Measurements from ENCODE around the gene RORC. TPM values are rescaled to one million over a fixed set of nuclear protein-coding genes. Genes with fewer than 3 reads are reported as not detected.

RORC gene
- total RNA-seq, 4 donors from 2014 or later = 0.21 to 0.90 TPM; not detected in 2

DNA sequence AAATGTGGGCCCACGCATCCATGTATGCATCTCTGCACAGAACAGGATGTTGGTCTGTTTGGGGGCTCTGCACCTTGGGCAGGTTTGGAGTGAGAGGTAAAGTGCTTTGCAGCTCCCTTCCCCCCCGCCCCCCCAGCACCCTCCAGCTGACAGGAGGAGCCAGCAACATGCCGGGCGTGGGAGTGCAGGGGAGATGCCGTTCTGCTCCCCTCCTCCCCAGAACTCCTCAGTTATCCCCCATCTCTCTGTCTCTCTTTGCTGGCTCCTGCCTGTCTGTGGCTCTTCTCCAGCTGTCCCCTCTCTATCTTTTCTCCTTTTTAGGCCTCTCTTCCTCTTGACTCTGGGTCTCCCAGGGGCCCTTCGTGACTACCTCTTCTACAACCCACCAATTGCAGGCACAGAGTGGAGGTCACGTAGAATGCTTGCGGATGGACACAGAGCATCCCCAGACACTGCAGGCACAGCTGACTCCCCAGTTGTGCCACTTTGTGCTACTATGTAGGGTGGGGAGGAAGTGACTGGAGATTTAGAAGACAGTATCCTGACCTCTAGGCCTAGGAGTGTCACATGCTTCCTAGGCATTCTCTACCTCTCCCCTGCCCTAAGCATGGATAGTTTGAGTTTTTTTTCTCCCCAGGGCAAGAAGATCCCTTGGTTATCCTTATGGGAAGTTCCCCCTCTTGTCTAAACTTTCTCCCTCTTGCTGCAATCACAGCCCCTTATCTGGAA lies 1.7 kb upstream of the RORC start:
- TF ChIP-seq EP300 (IDR thresholded peaks at IDR 0.05) (no peak), POLR2A (IDR thresholded peaks at IDR 0.05) (no peak), CTCF (IDR thresholded peaks at IDR 0.05) (no peak)
- 80 to 84% methylated on average over 7 of the region's 8 CpGs for WGBS, 2 donors
- H3K27me3 ChIP-seq = peaks cover 0 to 13% of the 10 kb centered on the region in 2 donors

DNA sequence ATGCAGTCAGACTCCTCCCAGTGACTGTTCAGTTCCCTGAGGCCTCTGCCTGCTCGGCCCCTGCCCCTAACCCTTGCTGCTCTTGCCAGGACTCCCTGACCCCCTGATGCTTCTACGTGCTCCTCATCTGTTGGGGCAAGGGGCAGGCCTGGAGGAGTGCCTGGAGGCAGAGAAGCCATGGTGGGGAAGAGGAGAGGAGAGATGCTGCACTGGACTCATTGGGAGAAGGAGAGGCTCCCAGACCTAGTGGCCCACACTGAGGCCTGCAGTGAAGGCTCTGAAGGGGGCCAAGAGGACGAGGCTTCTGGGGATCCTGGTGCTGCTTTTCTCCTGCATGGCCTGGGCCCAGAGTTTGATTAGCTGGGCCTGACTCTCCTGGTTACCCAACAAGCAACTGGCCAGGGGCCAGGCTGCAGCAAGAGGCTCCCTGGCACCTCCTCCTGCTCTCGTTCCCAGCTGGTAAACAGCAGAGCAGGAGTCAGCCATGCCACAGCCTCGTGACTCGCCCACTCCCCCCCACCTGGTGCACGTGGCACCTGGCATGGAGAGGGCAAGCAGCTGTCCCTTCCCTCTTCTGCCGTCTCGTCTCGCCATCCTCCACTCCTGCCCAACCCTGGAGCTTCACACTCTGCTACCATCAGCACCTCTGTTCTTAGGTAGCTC lies 847 bp upstream of the RORC start:
- no peak for TF ChIP-seq CTCF (IDR thresholded peaks at IDR 0.05)
- TF ChIP-seq EP300 (IDR thresholded peaks at IDR 0.05) = no peak
- no peak for TF ChIP-seq POLR2A (IDR thresholded peaks at IDR 0.05)
- Histone ChIP-seq H3K4me1 (peaks cover 0 to 18% (median 0%) of the 10 kb centered on the region in 4 donors), H3K4me3 (no peak overlapping the region), H3K27me3 (peaks cover 0 to 7% of the 10 kb centered on the region in 2 donors), H3K9me3 (no peaks in the 10 kb centered on the region), H3K36me3 (no peaks in the 10 kb centered on the region), H3K27ac (no peak overlapping the region)
- no peak for DNase-seq (ENCODE audit: low spot score in 2 of 2)
- 63 to 64% methylated on average over 10 of the region's 10 CpGs for WGBS, 2 donors

More for the DNA sequence above, 1.7 kb upstream of the RORC start:
- Histone ChIP-seq H3K4me1 (peaks cover 0 to 21% (median 0%) of the 10 kb centered on the region in 4 donors), H3K27ac (no peak overlapping the region), H3K9me3 (no peaks in the 10 kb centered on the region), H3K4me3 (no peak overlapping the region), H3K36me3 (no peaks in the 10 kb centered on the region)
- DNase-seq (ENCODE audit: low spot score in 2 of 2) = no peak

DNA sequence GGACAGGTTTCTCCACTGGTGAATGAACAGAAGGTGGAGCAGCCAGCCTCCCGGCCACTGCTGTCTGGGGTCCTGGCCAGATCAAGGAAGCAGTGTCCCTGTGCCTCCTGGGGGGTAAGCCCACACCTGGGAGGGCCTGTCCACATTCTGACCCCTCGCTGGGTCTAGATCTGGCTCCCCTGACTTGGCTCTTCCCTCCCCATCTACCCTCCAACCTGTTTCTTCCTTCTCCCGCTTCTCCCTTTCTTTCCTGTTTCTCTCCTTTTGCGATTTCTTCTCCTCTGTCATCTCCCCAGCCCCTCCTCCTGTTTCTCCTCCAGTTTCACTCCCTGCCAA lies 378 bp downstream of the RORC start:
- DNase-seq (ENCODE audit: low spot score in 2 of 2) = no peak
- H3K27ac ChIP-seq = peak overlapping the region in 1 of 4 donors; percentile 43
- TF ChIP-seq CTCF (IDR thresholded peaks at IDR 0.05) = no peak
- no peak for TF ChIP-seq POLR2A (IDR thresholded peaks at IDR 0.05)
- TF ChIP-seq EP300 (IDR thresholded peaks at IDR 0.05) = no peak
- peaks cover 0 to 18% (median 0%) of the 10 kb centered on the region in 4 donors for H3K4me1 ChIP-seq
- H3K36me3 ChIP-seq = no peaks in the 10 kb centered on the region
- WGBS, 2 donors = 81 to 87% methylated on average over 4 of the region's 4 CpGs
- peaks cover 0 to 2% of the 10 kb centered on the region in 2 donors for H3K27me3 ChIP-seq
- H3K4me3 ChIP-seq = no peak overlapping the region
- no peaks in the 10 kb centered on the region for H3K9me3 ChIP-seq

- DNase-seq (ENCODE audit: low spot score in 2 of 2) = no peak
- no peaks in the 10 kb centered on the region for H3K9me3 ChIP-seq
- H3K36me3 ChIP-seq = no peaks in the 10 kb centered on the region
- H3K27ac ChIP-seq = no peak overlapping the region
- TF ChIP-seq POLR2A (IDR thresholded peaks at IDR 0.05) (no peak), CTCF (IDR thresholded peaks at IDR 0.05) (no peak), EP300 (IDR thresholded peaks at IDR 0.05) (no peak)
- no peak overlapping the region for H3K4me3 ChIP-seq
- H3K4me1 ChIP-seq = peaks cover 0 to 18% (median 0%) of the 10 kb centered on the region in 4 donors
- 39 to 52% methylated on average over 6 of the region's 6 CpGs for WGBS, 2 donors
- no peaks in the 10 kb centered on the region for H3K27me3 ChIP-seq
Observed at GRCh38 chr1:151830055-151830454, 1.5 kb downstream of the RORC start.

DNA sequence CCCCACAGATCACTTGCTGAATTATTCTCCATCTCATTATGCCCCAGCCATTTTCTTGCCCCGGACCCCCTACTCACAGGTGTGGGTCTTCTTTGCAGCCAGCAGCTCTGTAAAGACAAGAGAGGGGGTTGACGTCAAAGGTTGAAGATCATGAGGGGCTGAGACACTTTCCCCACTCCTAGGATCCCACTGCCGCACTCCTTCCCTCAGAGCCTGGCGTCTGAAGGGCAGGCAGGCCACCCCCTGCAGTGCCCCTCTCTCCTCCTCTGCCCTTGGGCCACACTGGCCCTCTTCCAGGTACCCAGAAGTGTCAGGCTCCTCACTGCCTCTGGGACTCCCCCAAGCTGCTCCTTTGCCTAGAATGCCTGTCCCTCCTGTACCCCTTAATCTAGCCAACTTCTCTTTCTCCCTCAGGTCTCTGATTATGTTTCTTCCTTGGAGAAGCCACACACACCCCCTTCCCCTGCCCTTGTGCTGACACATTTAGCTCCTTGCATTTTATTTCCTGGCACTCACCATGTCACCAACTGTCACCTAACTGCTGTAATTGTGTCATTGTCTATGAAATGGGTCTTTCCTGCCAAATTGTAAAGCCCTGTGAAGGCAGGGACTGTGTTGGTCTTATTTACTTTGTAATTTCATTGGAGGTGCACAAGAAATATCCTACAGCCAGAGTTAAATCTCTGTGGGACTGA lies 2.1 kb downstream of the RORC start:
- 38 to 54% methylated on average over 4 of the region's 4 CpGs for WGBS, 2 donors
- TF ChIP-seq POLR2A (IDR thresholded peaks at IDR 0.05) (no peak), EP300 (IDR thresholded peaks at IDR 0.05) (no peak), CTCF (IDR thresholded peaks at IDR 0.05) (no peak)
- Histone ChIP-seq H3K27me3 (no peaks in the 10 kb centered on the region), H3K9me3 (no peaks in the 10 kb centered on the region), H3K4me3 (no peak overlapping the region), H3K36me3 (no peaks in the 10 kb centered on the region), H3K4me1 (peaks cover 0 to 18% (median 0%) of the 10 kb centered on the region in 4 donors), H3K27ac (no peak overlapping the region)
- no peak for DNase-seq (ENCODE audit: low spot score in 2 of 2)
